Fibroblast of skin of left biceps (primary cell): Measurements from ENCODE around the gene OSBPL9.
A peak's percentile ranks its signal among the peaks of the same experiment; 100 is the strongest.
"Not testable (repeated sequence)": the region's sequence is repeated elsewhere in the genome, so short reads cannot be mapped to it uniquely, and the experiment has no call there.

Source experiments
- DNase-seq, 2 experiments: peaks; one replicate each; pipeline ENCODE4 v3.0.0-alpha.2; 2013; ENCODE audit warnings: low read depth in 2 of 2

The OSBPL9 gene

DNA sequence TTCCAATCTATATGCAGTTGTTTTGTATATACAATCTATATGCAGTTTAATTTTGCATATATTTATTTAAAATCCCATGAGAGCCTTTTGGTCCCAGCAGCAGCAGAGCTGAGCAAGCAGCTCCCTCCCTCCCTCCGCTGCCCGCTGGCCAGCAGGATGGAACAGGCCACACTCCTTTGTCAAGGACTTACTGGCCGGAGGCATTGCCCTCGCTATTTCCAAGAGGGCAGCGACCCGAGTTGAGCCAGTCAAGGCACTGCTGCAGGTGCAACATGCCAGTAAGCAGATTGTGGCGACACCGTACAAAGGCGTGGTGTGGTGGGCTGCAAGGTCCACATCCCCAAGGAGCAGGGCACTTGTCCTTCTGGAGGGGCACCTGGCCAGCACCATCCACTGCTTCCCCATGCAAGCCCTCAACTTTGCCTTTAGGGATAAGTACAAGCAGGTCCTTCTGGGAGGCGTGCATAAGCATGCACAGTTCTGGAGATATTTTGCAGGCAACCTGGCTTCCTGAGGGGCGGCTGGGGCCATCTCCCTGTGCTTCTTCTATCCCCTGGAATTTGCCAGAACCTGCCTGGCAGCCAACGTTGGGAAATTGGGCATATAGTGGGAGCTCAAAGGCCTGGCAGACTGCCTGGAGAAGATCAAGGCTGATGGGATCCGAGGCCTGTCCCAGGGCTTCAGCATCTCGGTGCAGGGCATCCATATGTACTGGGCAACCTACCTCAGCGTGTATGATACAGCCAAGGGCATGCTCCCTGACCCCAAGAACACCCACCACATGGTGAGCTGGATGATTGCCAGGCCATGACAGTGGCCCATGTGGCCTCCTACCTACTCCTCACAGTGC lies 92.2 kb downstream of the OSBPL9 start:
- no peak for DNase-seq

DNA sequence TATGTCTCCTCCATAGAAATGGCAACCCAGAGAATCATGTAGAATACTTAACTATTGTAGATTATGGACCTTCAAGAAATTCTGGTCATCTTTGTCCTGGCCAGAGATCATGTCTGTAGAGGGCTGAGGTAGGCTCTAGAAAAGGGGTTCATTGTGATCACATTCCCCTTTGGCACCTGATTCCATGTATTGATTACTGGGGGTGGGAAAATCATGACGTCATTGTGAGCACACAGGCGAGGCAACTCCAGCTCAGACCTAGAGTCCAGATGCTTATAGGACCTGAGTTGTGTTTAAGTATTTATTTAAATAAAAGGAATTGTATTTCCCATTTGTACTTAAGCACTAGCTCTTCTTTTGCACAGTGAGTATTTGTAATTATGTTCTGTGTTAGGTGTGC lies 93.1 kb downstream of the OSBPL9 start:
- no peak for DNase-seq

DNA sequence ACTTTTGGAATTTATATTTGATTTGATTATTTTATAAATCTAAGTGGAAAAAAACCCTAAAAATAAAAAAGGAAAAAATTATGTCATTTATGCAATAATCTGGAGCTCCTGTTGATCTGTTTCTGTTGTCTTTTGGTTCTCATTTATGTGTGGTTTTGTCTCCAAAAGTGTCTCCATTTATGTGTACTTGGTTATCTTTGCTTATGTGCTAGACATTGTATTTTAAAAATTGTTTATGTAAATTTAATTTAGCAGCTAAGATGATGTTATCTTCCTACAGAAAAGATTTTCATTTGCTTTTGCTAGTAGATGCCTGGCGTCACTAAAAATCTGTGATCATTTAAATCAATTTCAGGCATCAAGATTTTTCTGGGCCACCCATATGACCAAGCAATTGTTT lies 95.7 kb downstream of the OSBPL9 start:
- DNase-seq: no peak

DNA sequence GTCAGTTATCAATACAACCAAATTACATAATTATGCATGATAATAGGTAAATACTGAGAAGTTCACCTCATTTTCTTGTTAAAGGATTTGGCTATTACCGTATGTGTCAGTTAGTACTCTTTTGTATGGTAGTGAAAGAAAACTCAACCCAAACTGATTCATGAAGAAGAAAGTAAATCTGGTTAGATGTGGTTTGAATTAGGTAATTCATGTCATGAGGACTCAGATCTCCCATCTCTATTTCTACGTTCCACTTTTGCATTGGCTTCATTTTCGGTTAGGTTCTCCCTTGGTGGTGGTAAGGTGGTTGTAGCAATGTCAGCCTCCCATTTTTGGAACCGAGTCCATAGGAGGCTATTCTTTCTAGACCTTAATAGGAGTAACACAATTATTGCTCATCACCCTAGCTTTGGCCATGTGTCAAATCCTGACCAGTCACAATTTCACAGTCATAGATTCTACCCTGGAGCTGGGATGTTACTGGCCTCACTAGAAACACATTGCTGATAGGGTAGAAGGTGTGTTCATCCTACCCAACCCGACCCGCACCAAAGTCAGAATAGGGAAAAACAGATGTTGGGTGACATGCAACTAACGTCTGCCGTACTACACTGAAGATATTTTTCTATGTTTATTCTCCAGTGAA lies 97.6 kb downstream of the OSBPL9 start:
- no peak for DNase-seq

DNA sequence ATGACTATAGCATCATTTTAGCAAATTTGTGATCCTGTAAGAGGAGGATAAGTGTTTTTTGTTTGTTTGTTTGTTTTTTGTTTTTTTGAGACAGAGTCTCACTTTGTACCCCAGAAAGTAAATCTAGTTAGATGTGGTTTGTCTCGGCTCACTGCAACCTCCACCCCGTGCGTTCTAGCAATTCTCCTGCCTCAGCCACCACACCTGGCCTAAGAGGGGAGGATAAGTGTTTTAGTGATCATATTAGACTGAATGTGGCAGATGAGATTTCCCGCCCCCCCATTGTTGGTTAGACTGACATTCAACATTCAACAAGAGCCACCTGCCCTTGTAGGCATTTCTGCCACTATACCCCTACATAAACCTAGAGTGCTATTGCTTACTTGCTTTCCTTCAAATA lies 98.5 kb downstream of the OSBPL9 start:
- DNase-seq: no peak

DNA sequence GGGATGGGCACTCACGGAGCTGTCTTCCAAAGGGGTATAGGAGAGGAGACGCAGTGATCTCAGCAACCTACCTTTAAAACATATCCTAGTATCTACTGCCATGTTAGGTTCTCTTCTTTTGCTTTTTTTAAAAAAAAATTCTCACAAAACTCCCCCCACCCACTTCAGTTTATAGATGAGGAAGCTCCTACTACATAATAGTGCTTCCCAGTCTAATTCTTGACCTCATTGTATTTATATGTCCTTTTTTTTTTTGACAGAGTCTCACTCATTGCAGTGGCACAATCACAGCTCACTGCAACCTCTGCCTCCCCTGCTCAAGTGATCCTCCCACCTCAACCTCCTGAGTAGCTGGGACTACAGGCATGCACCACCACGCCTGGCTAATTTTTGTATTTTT lies 99.9 kb downstream of the OSBPL9 start:
- no peak for DNase-seq

DNA sequence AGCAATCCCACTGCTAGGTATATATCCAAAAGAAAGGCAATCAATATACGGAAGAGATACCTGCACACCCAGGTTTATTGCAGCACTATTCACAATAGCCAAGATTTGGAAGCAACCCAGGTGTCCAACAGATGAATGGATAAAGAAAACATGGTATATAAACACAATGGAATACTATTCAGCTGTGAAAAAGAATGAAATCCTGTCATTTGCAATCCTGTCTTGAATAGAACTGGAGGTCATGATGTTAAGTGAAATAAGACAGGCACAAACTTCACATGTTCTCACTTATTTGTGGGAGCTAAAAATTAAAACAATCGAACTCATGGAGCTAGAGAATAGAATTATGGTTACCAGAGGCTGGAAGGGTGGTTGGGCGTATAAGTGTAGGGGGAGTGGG lies 101.0 kb downstream of the OSBPL9 start:
- DNase-seq: no peak

DNA sequence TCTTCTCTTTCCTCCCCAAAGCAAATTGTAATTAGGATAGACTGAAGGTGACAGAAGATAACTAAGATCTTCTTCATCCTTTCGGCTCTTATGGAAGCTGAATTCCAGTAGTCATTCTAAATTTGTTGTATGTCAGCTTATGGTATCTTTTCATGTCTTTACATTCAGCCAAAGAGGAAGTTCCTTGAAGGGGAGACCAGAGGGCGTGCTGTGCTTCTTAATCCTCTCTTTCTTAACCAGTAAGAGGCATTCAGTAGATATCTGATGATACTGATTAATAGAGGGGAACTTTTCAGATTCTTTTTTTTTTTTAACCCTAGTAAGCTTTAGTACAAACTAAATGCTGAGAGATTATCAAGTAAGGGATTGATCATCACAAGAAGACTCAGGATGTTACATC lies 102.3 kb downstream of the OSBPL9 start:
- no peak for DNase-seq

DNA sequence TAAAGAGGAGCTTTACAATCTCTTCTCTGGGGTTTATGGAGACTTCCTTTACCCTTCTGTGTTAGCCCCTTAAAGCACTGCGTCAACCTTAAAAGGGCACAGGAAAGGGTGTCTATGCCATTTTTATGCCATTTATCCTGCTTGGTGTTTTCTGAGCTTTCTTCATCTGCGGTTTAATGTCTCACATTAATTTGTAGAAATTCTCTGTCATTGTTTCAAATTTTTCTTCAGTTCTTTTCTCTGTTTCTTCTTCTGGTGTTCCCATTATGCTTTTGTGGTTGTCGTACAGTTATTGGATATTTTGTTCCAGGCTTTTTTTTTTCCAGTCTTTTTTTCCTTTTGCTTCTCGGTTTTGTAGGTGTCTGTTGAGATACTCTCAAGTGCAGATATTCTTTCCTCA lies 107.9 kb downstream of the OSBPL9 start:
- DNase-seq: no peak

DNA sequence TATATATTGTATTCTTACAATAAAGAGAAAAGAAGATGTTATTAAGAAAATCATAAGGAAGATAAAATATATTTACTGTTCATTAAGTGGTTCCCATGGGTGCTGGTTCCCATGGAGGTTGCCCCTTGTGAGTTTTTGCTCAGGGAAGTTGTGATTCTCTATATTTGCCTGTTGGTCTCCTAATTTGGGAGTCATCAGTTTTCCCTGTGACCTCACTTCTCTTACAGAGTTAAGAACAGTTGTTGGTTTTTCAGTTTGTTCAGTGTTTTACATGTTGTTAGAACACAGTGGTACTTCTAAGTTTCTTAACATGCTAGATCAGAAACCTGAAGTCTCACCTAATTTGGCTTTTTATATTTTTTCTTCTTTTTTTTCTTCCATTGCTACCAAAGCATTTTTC lies 109.2 kb downstream of the OSBPL9 start:
- DNase-seq: no peak

DNA sequence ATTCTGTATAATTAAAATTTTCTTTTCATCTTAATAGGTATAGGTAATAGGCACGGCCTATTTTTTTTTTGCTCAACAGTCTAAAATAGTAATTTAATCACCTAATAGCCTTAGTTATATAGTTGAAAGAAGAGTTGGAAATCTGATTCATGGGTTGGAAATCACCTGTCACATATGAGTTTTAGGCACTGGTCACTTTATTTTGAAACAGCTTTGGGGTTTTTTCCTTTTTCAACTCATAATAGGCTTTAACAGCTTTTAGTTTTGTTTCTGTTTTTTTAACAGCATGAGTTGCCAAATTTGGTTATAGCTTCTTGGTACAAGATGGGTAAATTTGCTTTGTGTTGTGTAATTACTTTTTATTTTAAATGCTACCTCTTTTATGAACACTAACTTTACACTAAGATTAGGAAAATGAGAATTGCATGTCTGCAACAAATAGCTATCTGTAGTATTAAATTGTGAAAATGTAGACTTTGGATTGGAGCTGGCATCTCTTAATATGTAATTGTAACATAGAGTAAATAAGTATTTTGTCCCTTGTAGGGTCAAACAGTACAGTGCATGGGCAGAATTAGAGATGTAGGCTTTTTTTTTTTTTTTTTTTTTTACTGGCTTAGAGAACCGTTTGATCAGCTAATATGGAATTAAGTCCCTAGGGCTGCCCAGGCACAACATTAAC lies 109.8 kb downstream of the OSBPL9 start:
- no peak for DNase-seq

DNA sequence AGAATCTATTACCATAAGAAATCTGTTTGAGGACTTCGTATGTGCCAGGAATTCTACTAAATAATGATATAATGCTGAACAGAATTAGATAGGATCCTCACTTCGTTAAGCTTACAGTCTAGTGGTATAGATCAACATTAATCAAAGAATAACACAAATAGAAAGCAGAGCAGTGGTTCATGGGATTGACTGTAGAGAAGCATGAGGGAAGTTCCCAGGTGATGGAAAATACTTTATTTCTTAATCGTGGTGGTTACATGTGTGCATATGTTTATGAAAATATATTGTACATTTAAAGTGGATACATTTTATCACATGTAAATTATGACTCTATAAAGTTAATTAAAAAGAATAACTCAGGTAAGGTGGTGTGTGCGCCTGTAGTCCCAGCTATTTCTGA lies 110.5 kb downstream of the OSBPL9 start:
- no peak for DNase-seq

DNA sequence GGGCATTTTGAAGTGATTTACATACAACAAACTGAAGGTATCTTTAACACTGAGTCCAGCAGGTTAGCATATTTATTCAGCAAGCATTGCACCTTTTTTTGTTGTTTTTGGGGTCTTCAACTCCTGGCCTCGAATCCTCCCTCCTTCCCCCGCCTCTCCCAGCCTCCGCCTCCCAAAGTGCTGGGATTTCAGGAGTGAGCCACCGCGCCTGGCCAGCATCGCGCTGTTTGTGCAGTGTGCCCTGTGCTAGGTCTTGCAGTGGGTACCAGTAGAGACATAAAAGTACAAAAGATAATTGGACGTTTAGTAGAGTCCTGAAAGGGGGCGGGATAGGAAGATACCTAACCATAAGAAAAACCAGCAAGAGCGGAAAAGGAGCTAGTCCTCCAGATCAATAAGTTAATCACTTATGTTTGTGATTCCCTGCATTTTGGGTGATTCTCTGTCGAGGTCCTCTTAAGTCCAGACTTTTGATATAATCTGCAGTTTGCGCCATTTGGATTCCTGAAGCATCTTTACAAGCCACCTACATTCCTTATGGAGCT lies 111.8 kb downstream of the OSBPL9 start:
- DNase-seq: no peak

DNA sequence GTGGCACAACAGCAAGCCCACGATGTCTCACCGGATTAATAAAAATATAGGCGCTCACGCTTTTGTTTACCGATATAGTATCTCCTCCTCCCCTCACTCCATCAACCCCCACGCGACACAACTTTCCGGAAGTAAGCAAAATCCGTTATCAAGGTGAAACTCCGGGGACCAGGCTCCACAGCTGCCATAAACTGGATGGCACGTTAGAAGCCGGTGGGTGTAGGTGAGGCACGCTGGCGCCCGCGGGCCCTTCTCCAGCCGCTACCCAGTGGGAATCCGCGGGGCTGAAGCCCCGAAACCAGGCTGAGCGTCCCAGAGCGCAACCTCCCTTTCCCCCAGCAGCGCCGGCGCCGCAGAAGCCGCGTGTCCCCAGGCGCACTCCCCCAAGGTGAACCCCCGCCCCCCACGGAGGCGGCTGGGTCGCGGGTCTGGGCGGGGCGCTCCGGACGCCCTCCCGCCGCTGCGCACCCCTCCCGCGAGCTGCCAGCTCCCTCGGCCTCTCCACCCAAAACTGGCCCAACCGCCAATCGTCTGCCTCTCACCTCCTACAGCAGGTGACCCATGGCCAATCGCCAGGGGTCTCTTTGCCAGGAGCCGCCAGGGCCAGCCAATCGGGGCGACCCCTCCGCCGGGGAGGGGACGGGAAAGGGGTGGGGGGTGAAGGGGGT lies 112.4 kb downstream of the OSBPL9 start:
- peak; percentile 39 to 40 for DNase-seq

DNA sequence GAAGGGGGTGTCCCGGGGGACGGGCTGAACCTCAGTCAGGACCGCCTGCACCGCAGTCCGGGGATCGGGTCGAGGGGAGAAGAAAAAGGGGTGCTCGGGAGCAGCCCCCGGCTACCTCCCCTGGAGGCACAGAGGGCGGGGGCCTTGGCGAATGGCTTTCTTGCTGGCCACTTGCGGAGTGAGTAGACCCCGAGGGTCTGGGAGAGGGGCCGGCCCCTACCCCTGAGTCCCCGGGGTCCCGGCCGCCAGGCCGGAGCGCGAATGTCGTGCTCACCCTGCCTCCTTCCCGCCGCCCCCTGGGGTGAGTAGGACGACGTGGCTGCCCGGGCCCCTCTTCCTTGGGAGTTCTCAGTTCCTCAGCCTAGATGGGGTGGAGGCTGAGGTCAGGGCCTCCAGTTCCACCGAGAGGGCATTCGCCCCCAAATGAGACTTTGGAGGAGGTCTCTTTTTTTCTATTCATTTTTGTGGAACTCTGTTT lies 113.0 kb downstream of the OSBPL9 start:
- no peak for DNase-seq

DNA sequence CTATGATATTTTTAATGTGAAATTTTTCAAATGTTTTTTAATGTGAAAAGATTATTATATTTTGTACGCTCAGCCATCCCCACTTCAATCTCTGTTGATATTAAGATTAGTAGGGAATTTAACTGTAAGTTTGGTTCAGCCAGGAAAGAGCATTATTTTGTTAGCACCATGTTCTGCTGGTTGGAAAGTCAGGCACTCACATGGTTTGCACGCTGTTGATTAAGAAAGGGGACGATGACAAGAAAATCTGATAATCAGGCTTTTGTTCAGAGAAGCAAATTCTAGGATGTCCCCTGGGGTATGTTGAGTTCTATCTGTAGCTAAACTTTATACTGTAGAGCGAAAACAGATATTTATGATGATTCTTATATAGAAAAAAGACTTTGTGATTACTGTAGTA lies 115.1 kb downstream of the OSBPL9 start:
- DNase-seq: no peak

DNA sequence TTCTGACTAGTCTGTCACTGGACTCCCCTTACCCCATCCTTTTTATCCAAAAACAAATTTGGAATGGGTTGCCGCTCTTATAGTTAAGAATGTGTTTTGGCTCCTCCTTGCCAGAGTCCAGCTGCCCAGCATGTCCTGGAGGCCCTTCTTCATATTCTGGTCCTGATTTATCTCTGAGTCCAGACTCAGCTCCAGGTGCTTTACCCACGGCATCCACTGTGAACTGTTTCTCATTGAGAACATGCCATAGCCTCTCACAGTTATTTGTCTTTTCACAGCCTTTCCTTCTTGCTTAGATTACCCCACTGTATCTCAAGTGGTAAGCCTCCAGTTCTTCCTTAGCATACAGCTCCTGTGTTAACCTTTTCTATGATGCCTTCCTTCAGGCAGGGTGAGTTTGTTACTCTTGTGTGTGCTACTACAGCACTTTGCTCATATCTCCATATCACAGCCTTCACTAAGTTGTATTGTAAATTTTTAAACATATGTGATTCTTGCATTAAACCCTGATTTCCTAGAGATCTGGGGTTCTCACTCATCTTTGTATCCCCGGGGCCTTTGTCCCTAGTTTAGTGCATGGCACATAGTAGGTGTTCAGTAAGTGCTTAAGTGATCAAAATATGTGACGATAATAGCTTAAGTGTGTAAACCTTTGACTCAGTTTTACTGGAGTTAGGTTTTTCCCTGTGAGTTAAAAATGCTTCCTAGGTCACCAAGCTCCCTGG lies 116.0 kb downstream of the OSBPL9 start:
- DNase-seq: no peak

DNA sequence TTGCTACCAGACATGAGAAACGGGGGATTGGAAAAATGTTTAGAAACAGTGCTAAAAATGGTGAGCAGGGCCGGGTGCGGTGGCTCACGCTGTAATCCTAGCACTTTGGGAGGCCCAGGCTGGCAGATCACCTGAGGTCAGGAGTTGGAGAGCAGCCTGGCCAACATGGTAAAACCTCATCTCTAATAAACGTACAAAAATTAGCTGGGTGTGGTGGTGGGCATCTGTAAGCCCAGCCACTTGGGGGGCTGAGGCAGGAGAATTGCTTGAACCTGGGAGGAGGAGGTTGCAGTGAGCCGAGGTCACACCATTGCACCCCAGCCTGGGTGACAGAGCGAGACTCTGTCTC lies 116.5 kb downstream of the OSBPL9 start:
- DNase-seq: not testable (repeated sequence)

DNA sequence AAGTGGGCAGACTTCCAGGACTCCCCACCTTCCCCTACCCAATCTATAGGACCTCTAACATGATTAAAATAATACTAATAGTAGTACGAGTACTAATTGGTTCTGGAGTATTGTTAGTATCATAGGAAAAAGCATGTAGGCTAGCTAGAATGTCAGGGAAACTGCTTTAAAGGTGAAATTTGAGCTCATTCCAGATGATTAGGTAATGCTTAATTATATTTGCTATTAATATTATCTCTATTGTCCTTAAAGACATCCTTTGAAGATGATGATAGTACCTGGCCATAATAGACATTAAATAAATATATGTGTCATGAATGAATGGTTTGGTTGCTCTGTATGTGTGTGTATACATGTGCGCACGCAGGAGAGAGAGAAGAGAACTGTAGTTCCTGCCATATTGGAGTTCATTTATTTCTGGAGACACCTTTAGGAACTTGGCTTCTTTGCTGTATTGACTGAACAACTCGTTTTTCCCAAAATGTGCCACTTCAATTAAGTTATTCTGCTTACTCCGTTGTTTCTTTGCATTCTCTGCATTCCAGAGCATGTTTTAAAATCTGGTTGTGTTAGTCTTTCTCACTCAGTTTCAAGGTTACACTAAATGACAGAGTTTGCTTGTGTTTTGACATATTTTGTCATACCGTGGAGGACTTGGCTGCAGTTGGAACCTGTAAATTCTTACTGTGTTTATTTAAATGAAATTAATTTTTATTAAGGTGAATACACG lies 117.1 kb downstream of the OSBPL9 start:
- DNase-seq: no peak

DNA sequence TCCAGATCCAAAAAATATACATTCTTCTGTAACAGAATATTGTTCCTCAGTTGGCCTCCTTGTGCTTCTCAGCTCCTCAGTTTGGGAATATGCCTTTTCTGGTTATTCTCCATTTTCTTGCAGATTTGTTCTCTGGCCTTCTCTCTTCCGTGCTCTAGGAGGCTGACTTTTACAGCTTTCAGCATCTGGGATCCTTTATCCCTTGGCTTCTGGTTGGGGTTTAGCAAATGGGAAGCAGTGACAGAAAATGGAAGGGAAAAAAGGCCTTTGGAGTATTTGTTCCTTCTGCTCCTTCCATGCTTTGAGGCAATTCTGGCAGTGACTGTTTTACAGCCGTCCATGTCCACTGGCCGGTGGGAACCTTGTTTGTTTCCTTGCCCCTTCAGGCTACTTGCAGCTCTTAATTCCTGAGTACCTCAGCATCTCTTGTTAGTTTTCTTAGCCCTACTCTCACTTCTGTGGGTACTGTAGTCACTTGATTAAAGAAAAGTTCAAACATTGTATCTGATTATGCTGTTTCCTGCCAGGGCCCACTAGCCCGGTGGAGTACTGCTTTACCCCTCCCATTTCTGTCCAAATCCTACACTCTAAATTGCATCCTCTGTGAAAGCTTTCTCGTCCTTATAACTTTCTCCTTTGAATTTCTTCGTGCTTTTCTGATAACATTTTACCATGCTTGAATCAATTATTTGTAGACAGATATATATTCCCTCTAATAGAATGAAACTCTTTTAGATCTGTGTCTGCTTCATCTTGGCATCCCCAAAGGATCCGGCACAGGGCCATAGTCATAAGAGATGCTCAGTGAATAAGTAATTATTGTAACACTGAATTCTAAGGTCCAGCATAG lies 118.2 kb downstream of the OSBPL9 start:
- DNase-seq: no peak
